Chondrocyte (in vitro differentiated cells): ENCODE measurements around the gene GRXCR1. TPM values are rescaled to one million over a fixed set of nuclear protein-coding genes. Genes with fewer than 3 reads are reported as not detected.

ENCODE experiments used
- DNase-seq: peaks from one replicate; pipeline ENCODE4 v3.0.0; 2021; ENCODE audit warnings: mixed read lengths, low spot score
- H3K27ac Mint-ChIP-seq: one replicate; pipeline ENCODE4 v1.8.0; 2021; ENCODE audit warnings: mild to moderate bottlenecking, moderate library complexity, mixed read lengths; ENCODE audit not compliant: unreplicated experiment
- H3K27me3 Mint-ChIP-seq: 2 replicates; pipeline ENCODE4 v1.8.0; 2021; ENCODE audit warnings: low read depth, mixed read lengths
- H3K36me3 Mint-ChIP-seq: 2 replicates; pipeline ENCODE4 v1.8.0; 2021; ENCODE audit warnings: low read depth, mixed read lengths
- H3K4me1 Mint-ChIP-seq: 2 replicates; pipeline ENCODE4 v1.8.0; 2021; ENCODE audit warnings: low read depth, mild to moderate bottlenecking, mixed read lengths
- H3K4me3 Mint-ChIP-seq: one replicate; pipeline ENCODE4 v1.8.0; 2021; ENCODE audit warnings: mild to moderate bottlenecking, moderate library complexity, mixed read lengths; ENCODE audit not compliant: unreplicated experiment
- H3K9me3 Mint-ChIP-seq: 2 replicates; pipeline ENCODE4 v1.8.0; 2021; ENCODE audit warnings: low read depth, mixed read lengths
- CTCF ChIP-seq: fragments of 200-600 bp; sonication (generic); IDR thresholded peaks from 2 replicates; pipeline ENCODE4 v1.5.0; 2021; ENCODE audit warnings: antibody characterized with exemption, mild to moderate bottlenecking, moderate library complexity
- total RNA-seq: library from RNA; stranded (reverse); gene quantifications from 3 replicates; pipeline ENCODE4 v1.2.1, GENCODE V29; 2021

Gene GRXCR1
- total RNA-seq, 1 donor from 2014 or later, result not detected

GRCh38 chr4:42985976-42986375 is 93.5 kb downstream of the GRXCR1 start:
- no peak overlapping the region for H3K4me3 Mint-ChIP-seq
- no peaks in the 10 kb centered on the region for H3K4me1 Mint-ChIP-seq
- no peak overlapping the region for H3K27ac Mint-ChIP-seq
- TF ChIP-seq CTCF, result no peak
- peaks cover 13% of the 10 kb centered on the region for H3K9me3 Mint-ChIP-seq
- peaks cover 1% of the 10 kb centered on the region for H3K36me3 Mint-ChIP-seq
- no peaks in the 10 kb centered on the region for H3K27me3 Mint-ChIP-seq
- DNase-seq, result no peak

GRCh38 chr4:42995343-42995944 is 102.9 kb downstream of the GRXCR1 start:
- DNase-seq, result no peak
- peak; percentile 80 for TF ChIP-seq CTCF
- H3K4me3 Mint-ChIP-seq, result no peak overlapping the region
- no peaks in the 10 kb centered on the region for H3K4me1 Mint-ChIP-seq
- H3K27ac Mint-ChIP-seq, result no peak overlapping the region
- H3K36me3 Mint-ChIP-seq, result no peaks in the 10 kb centered on the region
- peaks cover 1% of the 10 kb centered on the region for H3K27me3 Mint-ChIP-seq
- H3K9me3 Mint-ChIP-seq, result peaks cover 8% of the 10 kb centered on the region

GRCh38 chr4:43008793-43009192 is 116.3 kb downstream of the GRXCR1 start:
- no peak for TF ChIP-seq CTCF
- no peak for DNase-seq
- H3K36me3 Mint-ChIP-seq, result no peaks in the 10 kb centered on the region
- no peak overlapping the region for H3K27ac Mint-ChIP-seq
- H3K9me3 Mint-ChIP-seq, result peaks cover 26% of the 10 kb centered on the region
- H3K27me3 Mint-ChIP-seq, result no peaks in the 10 kb centered on the region
- no peaks in the 10 kb centered on the region for H3K4me1 Mint-ChIP-seq
- no peak overlapping the region for H3K4me3 Mint-ChIP-seq

GRCh38 chr4:43014256-43014655 is 121.7 kb downstream of the GRXCR1 start:
- Mint-ChIP-seq H3K9me3 (no peaks in the 10 kb centered on the region), H3K27me3 (no peaks in the 10 kb centered on the region), H3K4me1 (no peaks in the 10 kb centered on the region), H3K27ac (no peak overlapping the region), H3K4me3 (no peak overlapping the region), H3K36me3 (no peaks in the 10 kb centered on the region)
- TF ChIP-seq CTCF, result no peak
- DNase-seq, result no peak

- no peaks in the 10 kb centered on the region for H3K27me3 Mint-ChIP-seq
- H3K4me1 Mint-ChIP-seq, result no peaks in the 10 kb centered on the region
- no peaks in the 10 kb centered on the region for H3K36me3 Mint-ChIP-seq
- no peak for TF ChIP-seq CTCF
- no peak for DNase-seq
- no peaks in the 10 kb centered on the region for H3K9me3 Mint-ChIP-seq
- H3K4me3 Mint-ChIP-seq, result no peak overlapping the region
- H3K27ac Mint-ChIP-seq, result no peak overlapping the region
Observed at GRCh38 chr4:43041632-43042031, 149.1 kb downstream of the GRXCR1 start.
